ENCODE measurements around the gene TMCO6. TPM values are rescaled to one million over a fixed set of nuclear protein-coding genes. Genes with fewer than 3 reads are reported as not detected.
A peak's percentile ranks its signal among the peaks of the same experiment; 100 is the strongest.

Gene TMCO6
- total and polyA plus RNA-seq, 9 of the 15 experiments (the other 6 are each of a cell fraction or from before 2014, with no cell fraction given) = 3.4 to 46.4 (median 16.7) TPM

DNA sequence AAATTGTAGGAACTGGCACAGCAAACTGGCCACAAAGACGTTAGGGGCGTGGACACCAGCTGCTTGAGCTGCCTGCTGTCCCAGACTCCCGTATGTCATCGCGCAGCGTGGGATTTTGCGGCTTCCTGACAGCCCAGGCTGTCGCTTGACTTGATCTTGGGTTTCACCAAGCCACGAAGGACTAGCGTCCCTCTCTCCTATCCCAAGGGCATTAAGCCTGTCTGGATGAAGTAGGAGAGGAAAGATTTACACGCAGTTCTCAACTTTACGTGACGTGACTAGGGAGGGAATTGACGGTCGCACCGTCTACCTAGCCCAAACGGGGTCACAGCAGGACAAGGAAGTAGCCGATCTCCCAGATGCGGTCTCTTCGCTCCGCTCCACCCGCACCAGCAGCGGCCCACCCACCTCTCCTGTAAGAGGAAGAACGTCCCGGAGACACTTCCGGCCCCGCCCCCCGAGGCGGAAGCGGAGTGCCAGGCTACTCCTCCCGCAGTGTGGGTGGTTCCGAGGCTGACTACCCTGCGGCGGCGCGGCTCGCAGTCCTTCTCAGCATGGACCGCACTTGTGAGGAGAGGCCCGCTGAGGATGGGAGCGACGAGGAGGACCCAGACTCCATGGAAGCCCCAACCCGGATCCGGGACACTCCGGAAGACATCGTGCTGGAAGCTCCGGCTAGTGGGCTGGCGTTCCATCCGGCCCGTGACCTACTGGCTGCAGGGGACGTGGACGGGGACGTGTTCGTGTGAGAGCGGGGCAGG lies 25.3 kb downstream of the TMCO6 start, which contains the start of gene WDR55 (continued):
- TF ChIP-seq, protein P1, sequence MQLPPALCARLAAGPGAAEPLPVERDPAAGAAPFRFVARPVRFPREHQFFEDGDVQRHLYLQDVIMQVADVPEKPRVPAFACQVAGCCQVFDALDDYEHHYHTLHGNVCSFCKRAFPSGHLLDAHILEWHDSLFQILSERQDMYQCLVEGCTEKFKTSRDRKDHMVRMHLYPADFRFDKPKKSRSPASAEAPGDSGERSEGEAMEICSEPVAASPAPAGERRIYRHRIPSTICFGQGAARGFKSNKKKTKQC (CRISPR knock-in tag; IDR thresholded peaks at IDR 0.05) = peak; percentile 71; the same call in 1 of the 2 replicates
- TF ChIP-seq ZNF764 (CRISPR knock-in tag; IDR thresholded peaks at IDR 0.05; ENCODE audit: low read depth) (no peak), NCOA1 (IDR thresholded peaks at IDR 0.05; ENCODE audit: low read depth) (peak; percentile 92), SP2 (IDR thresholded peaks at IDR 0.05; ENCODE audit: extremely low read depth, low read depth, low read length, poor library complexity, severe bottlenecking) (no peak), RBFOX2 (IDR thresholded peaks at IDR 0.05; ENCODE audit: low read depth, low read length) (peak; percentile 96), SRSF3 (IDR thresholded peaks at IDR 0.05; ENCODE audit: insufficient read depth, low read length) (no peak), PTTG1 (tag; IDR thresholded peaks at IDR 0.05; ENCODE audit: low read depth) (no peak), CEBPG (CRISPR knock-in tag; IDR thresholded peaks at IDR 0.05) (no peak), CEBPG (tag; conservative IDR thresholded peaks at IDR 0.05 in 1 of 2, IDR thresholded peaks at IDR 0.05 in 1 of 2) (no peak), TFAP4 (CRISPR knock-in tag; IDR thresholded peaks at IDR 0.05; ENCODE audit: borderline replicate concordance) (peak; percentile 97), ETV1 (tag; conservative IDR thresholded peaks at IDR 0.05; ENCODE audit: low read depth) (peak; percentile 95), ATF3 (IDR thresholded peaks at IDR 0.05) (no peak), ATF3 (CRISPR knock-in tag; conservative IDR thresholded peaks at IDR 0.05) (peak; percentile 82; the same call in 1 of the 2 replicates), MTA3 (IDR thresholded peaks at IDR 0.05; ENCODE audit: borderline replicate concordance) (peak; percentile 94), CREB3 (tag; conservative IDR thresholded peaks at IDR 0.05; ENCODE audit: low read depth) (0 out of 2 replicates have a peak, but pooled peaks have one; percentile 45), POLR2A (conservative IDR thresholded peaks at IDR 0.05) (peak; percentile 92), SMARCA4 (IDR thresholded peaks at IDR 0.05) (peak; percentile 37; the same call in 1 of the 2 replicates)
- TF ChIP-seq, protein P2, sequence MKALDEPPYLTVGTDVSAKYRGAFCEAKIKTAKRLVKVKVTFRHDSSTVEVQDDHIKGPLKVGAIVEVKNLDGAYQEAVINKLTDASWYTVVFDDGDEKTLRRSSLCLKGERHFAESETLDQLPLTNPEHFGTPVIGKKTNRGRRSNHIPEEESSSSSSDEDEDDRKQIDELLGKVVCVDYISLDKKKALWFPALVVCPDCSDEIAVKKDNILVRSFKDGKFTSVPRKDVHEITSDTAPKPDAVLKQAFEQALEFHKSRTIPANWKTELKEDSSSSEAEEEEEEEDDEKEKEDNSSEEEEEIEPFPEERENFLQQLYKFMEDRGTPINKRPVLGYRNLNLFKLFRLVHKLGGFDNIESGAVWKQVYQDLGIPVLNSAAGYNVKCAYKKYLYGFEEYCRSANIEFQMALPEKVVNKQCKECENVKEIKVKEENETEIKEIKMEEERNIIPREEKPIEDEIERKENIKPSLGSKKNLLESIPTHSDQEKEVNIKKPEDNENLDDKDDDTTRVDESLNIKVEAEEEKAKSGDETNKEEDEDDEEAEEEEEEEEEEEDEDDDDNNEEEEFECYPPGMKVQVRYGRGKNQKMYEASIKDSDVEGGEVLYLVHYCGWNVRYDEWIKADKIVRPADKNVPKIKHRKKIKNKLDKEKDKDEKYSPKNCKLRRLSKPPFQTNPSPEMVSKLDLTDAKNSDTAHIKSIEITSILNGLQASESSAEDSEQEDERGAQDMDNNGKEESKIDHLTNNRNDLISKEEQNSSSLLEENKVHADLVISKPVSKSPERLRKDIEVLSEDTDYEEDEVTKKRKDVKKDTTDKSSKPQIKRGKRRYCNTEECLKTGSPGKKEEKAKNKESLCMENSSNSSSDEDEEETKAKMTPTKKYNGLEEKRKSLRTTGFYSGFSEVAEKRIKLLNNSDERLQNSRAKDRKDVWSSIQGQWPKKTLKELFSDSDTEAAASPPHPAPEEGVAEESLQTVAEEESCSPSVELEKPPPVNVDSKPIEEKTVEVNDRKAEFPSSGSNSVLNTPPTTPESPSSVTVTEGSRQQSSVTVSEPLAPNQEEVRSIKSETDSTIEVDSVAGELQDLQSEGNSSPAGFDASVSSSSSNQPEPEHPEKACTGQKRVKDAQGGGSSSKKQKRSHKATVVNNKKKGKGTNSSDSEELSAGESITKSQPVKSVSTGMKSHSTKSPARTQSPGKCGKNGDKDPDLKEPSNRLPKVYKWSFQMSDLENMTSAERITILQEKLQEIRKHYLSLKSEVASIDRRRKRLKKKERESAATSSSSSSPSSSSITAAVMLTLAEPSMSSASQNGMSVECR (CRISPR knock-in tag; IDR thresholded peaks at IDR 0.05) = peak; percentile 97
- TF ChIP-seq, protein P3, sequence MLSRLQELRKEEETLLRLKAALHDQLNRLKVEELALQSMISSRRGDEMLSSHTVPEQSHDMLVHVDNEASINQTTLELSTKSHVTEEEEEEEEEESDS (CRISPR knock-in tag; IDR thresholded peaks at IDR 0.05) = no peak

All from K562 (cell line).